ENCODE measurements around the gene SPG11.
A peak's percentile ranks its signal among the peaks of the same experiment; 100 is the strongest.
"Not testable (repeated sequence)": the region's sequence is repeated elsewhere in the genome, so short reads cannot be mapped to it uniquely, and the experiment has no call there.

The SPG11 gene, protein sequence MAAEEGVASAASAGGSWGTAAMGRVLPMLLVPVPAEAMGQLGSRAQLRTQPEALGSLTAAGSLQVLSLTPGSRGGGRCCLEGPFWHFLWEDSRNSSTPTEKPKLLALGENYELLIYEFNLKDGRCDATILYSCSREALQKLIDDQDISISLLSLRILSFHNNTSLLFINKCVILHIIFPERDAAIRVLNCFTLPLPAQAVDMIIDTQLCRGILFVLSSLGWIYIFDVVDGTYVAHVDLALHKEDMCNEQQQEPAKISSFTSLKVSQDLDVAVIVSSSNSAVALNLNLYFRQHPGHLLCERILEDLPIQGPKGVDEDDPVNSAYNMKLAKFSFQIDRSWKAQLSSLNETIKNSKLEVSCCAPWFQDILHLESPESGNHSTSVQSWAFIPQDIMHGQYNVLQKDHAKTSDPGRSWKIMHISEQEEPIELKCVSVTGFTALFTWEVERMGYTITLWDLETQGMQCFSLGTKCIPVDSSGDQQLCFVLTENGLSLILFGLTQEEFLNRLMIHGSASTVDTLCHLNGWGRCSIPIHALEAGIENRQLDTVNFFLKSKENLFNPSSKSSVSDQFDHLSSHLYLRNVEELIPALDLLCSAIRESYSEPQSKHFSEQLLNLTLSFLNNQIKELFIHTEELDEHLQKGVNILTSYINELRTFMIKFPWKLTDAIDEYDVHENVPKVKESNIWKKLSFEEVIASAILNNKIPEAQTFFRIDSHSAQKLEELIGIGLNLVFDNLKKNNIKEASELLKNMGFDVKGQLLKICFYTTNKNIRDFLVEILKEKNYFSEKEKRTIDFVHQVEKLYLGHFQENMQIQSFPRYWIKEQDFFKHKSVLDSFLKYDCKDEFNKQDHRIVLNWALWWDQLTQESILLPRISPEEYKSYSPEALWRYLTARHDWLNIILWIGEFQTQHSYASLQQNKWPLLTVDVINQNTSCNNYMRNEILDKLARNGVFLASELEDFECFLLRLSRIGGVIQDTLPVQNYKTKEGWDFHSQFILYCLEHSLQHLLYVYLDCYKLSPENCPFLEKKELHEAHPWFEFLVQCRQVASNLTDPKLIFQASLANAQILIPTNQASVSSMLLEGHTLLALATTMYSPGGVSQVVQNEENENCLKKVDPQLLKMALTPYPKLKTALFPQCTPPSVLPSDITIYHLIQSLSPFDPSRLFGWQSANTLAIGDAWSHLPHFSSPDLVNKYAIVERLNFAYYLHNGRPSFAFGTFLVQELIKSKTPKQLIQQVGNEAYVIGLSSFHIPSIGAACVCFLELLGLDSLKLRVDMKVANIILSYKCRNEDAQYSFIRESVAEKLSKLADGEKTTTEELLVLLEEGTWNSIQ (N-terminal part only)

DNA sequence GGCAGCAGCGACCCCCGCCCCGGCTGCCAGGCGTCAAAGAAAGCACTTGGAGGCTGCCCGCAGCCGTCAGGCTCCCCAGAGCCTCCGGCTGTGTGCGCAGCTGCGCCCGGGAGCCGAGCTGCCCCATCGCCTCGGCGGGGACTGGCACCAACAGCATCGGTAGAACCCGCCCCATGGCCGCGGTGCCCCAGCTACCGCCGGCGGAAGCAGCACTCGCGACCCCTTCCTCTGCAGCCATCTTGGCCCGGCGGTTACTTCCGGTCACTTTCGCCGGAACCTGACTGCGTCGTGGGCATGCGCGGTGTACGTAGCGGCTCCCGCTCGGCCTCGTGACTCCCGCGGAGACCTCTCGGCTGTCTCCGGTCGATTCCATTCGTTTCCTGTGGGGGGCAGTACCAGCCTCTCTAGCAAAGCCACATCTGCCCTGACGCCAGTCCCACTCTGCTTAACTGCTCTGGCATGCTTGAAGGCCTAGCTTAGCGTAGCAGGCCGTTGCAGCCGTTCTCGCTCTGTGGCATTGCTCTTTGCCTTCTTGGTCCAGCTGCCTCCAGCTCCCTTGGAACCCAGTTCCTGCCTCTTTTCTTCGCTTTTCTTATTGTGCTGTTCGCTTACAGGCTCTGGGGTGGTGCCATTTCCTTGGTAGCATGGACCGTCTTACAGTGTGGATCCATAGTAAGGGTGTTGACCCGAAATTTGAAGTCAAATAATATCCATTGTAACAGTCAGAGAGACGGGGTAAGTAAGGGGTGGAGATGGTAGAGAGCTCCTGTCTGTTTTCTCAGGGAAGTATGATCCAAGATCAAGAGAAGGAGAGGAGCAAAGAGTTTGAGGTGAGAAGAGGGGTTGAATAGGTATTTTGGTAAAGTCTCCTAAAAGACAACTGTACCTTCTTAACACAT lies at the start of gene SPG11:
Gene SPG11, minus strand, starts transcription at position 253 of the 899 bp plus-strand sequence. Its CDS starts 15 bp downstream, at position 238.
- peak; percentile 95 to 99 (median 98) for DNase-seq (ENCODE audit: low read depth in 2 of 3, low spot score in 1 of 3)

GRCh38 chr15:44712346-44713005 lies 49.0 kb upstream of the SPG11 start:
- no peak for DNase-seq (ENCODE audit: low read depth in 2 of 3, low spot score in 1 of 3)

GRCh38 chr15:44711743-44712345 lies 48.4 kb upstream of the SPG11 start:
- DNase-seq (ENCODE audit: low read depth in 2 of 3, low spot score in 1 of 3), result no peak

DNA sequence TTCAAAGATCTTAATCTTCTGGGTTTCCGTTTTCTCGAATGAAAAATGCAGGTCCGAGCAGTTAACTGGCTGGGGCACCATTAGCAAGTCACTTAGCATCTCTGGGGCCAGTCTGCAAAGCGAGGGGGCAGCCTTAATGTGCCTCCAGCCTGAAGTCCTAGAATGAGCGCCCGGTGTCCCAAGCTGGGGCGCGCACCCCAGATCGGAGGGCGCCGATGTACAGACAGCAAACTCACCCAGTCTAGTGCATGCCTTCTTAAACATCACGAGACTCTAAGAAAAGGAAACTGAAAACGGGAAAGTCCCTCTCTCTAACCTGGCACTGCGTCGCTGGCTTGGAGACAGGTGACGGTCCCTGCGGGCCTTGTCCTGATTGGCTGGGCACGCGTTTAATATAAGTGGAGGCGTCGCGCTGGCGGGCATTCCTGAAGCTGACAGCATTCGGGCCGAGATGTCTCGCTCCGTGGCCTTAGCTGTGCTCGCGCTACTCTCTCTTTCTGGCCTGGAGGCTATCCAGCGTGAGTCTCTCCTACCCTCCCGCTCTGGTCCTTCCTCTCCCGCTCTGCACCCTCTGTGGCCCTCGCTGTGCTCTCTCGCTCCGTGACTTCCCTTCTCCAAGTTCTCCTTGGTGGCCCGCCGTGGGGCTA lies 47.8 kb upstream of the SPG11 start, which contains the start of the genes B2M and PATL2:
Gene B2M, plus strand, starts transcription at position 422 of the 647 bp plus-strand sequence. Its CDS starts 30 bp downstream, at position 452.
Gene PATL2, minus strand, starts transcription at position 228 of the 647 bp plus-strand sequence. CDS start 34,833 bp downstream, outside the sequence.
- DNase-seq (ENCODE audit: low read depth in 2 of 3, low spot score in 1 of 3), result peak; percentile 90 to 97 (median 95)

DNA sequence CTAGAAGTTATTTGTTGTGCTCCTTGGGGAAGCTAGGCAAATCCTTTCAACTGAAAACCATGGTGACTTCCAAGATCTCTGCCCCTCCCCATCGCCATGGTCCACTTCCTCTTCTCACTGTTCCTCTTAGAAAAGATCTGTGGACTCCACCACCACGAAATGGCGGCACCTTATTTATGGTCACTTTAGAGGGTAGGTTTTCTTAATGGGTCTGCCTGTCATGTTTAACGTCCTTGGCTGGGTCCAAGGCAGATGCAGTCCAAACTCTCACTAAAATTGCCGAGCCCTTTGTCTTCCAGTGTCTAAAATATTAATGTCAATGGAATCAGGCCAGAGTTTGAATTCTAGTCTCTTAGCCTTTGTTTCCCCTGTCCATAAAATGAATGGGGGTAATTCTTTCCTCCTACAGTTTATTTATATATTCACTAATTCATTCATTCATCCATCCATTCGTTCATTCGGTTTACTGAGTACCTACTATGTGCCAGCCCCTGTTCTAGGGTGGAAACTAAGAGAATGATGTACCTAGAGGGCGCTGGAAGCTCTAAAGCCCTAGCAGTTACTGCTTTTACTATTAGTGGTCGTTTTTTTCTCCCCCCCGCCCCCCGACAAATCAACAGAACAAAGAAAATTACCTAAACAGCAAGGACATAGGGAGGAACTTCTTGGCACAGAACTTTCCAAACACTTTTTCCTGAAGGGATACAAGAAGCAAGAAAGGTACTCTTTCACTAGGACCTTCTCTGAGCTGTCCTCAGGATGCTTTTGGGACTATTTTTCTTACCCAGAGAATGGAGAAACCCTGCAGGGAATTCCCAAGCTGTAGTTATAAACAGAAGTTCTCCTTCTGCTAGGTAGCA lies 47.0 kb upstream of the SPG11 start:
- no peak for DNase-seq (ENCODE audit: low read depth in 2 of 3, low spot score in 1 of 3)

DNA sequence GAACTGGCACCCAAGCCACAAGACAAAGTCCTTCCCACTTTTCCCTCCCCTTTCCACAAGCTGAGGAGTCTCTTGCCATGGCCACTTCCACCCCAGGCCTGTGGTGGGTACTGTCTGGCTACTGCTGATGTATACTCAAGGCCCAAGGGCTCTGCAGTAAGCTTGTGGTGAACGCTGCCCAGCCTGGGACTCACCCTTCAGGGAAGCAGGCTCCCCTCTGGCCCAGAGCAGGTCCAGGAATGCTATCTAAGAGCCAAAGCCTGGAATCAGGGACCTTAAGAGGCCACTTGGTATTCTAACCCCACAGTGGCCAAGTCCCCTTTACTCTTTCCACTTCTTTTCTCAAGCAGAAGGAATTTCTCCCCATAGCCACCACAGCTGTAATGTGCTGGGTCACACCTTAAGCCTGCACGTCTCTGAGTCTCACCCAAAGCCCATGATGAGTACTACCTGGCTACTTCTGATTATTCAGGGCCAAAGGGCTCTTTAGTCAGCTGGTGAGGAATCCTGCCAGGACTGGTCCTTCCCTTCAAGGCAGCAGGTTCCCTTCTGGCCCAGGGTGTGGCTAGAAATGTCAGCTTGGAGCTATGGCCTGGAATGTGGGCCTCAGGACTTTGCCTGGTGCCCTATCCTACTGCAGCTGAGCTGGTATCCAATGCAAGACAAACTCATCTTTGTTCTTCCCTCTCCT lies 43.6 kb upstream of the SPG11 start:
- DNase-seq (ENCODE audit: low read depth in 2 of 3, low spot score in 1 of 3), result no peak

DNA sequence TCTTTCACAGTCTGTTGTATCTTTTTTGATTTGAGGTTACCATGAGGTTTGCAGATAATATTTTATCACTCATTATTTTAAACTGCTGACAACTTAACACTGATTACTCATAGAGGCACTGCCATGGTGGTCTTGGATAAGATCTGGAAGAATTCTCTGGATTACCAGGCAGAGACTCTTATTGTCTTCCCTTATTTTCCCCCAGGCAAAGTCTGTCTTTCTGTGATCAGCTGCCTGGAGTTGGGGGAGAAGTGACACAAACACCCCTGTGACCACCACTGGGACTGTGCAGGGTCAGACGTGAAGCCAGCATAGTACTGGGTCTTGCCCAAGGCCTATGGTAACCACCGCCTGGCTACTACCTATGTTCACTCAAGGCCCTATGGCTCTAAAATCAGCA lies 42.9 kb upstream of the SPG11 start:
- DNase-seq (ENCODE audit: low read depth in 2 of 3, low spot score in 1 of 3), result no peak

DNA sequence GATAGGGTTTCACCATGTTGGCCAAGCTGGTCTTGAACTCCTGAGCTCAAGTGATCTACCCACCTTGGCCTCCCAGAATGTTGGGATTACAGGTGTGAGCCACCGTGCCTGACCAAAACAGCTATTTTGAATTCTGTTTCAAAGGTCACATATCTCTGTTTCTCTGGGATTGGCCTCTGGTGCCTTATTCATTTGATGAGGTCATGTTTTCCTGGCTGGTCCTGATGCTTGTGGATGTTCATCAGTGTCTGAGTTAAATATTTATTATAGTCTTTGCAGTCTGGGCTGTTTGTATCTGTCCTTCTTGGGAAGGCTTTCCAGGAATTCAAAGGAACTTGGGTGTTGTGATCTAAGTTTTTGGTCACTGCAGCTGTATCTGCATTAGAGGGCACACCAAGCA lies 42.5 kb upstream of the SPG11 start:
- DNase-seq (ENCODE audit: low read depth in 2 of 3, low spot score in 1 of 3), result no peak

GRCh38 chr15:44700676-44701075 lies 37.2 kb upstream of the SPG11 start:
- DNase-seq (ENCODE audit: low read depth in 2 of 3, low spot score in 1 of 3), result not testable (repeated sequence)

DNA sequence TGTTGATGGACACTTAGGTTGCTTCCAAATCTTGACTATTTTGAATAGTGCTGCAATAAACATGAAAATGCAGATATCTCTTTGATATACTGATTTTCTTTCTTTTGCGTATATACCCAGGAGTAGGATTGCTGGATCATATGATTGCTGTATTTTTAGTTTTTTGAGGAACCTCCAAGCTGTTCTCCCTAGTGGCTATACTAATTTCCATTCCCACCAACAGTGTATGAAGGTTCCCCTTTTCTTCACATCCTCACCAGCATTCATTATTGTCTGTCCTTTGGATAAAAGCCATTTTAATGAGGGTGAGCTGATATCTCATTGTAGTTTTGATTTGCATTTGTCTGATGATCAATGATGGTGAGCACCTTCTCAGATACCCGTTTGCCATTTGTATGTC lies 35.2 kb upstream of the SPG11 start:
- DNase-seq (ENCODE audit: low read depth in 2 of 3, low spot score in 1 of 3), result no peak

DNA sequence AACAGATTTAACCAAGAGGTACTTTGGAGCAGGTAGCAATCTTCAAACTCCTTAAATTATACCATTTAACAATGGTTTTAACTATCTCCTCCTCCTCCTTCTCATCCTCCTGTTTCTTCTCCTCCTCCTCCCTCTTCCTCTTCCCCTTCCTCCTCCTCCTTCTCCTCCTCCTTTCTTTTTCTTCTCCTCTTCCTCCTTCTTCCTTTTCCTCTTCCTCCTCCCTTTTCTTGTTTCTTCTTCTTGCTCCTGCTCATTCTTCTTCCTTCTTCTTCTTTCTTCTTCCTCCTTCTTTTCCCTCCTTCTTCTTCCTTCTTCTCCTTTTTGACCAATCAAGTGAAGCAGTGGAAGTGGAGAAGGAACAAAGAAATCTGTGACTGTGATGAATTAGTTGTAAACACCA lies 33.6 kb upstream of the SPG11 start:
- no peak for DNase-seq (ENCODE audit: low read depth in 2 of 3, low spot score in 1 of 3)

GRCh38 chr15:44695294-44695693 lies 31.8 kb upstream of the SPG11 start:
- no peak for DNase-seq (ENCODE audit: low read depth in 2 of 3, low spot score in 1 of 3)

DNA sequence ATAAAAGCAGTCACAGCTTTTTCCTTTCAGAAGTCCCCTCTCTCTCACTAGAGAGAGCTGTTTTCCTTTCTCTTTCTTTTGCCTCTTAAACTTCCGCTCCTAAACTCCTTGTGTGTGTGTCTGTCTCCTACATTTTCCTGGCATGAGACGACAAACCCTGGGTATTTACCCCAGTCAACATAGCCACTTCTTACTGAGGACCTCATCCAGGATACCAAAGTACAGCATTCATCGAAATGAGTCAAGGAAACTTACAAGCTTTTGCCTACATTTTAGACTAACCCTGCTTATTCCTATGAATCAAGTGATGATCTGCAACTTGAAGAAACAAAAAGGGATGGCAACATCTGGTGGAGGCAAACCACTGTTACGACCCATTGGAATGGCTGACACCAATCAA lies 31.0 kb upstream of the SPG11 start:
- no peak for DNase-seq (ENCODE audit: low read depth in 2 of 3, low spot score in 1 of 3)

GRCh38 chr15:44692659-44693058 lies 29.2 kb upstream of the SPG11 start:
- no peak for DNase-seq (ENCODE audit: low read depth in 2 of 3, low spot score in 1 of 3)

DNA sequence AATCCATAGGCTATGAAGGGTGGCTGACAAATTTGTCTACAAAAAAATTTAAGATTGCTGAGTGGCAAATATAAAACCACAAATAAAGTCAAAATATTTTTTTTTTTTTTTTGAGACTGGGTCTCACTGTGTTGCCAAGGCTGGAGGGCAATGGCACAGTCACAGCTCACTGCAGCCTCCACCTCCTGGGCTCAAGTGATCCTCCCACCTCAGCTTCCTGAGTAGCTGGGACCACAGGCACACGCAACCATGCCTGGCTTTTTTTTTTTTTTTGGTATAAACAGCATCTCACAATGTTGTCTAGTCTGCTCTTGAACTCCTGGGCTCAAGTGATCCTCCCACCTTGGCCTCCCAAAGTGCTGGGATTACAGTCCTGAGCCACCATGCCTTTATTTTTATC lies 26.8 kb upstream of the SPG11 start:
- not testable (repeated sequence) for DNase-seq (ENCODE audit: low read depth in 2 of 3, low spot score in 1 of 3)

GRCh38 chr15:44689318-44689717 lies 25.9 kb upstream of the SPG11 start:
- DNase-seq (ENCODE audit: low read depth in 2 of 3, low spot score in 1 of 3), result not testable (repeated sequence)
